K562 (cell line): Measurements from ENCODE around the gene LATS1. TPM values are rescaled to one million over a fixed set of nuclear protein-coding genes. Genes with fewer than 3 reads are reported as not detected.

ENCODE experiments used
- ATF7 ChIP-seq: fragments of 450-650 bp; IDR thresholded peaks from 2 replicates; pipeline ENCODE4 v1.7.1; 2014; ENCODE audit warnings: mild to moderate bottlenecking, moderate library complexity
- BCL6 ChIP-seq: fragments of 250-450 bp; sonication (Bioruptor Pico); IDR thresholded peaks from 2 replicates; pipeline ENCODE4 v1.4.0; 2020
- HNRNPLL ChIP-seq: fragments of 200-400 bp; formaldehyde crosslinking; IDR thresholded peaks from 2 replicates; pipeline ENCODE4 v1.6.1; 2017; ENCODE audit warnings: low read length, low read depth, mild to moderate bottlenecking; ENCODE audit not compliant: poor library complexity, severe bottlenecking
- MTA2 ChIP-seq: fragments of 450-650 bp; IDR thresholded peaks from 2 replicates; pipeline ENCODE4 v1.6.1; 2016; ENCODE audit warnings: low read depth
- OTX1 ChIP-seq: fragments of 450-650 bp; formaldehyde crosslinking; IDR thresholded peaks from 2 replicates; pipeline ENCODE4 v1.4.0; 2022; ENCODE audit warnings: mild to moderate bottlenecking
- ZBTB34 ChIP-seq: fragments of 250-450 bp; sonication (Bioruptor Pico); IDR thresholded peaks from 2 replicates; pipeline ENCODE4 v1.8.0; 2021; ENCODE audit warnings: mild to moderate bottlenecking, moderate library complexity
- ZFPM2 ChIP-seq: fragments of 250-450 bp; sonication (Bioruptor Pico); IDR thresholded peaks from 2 replicates; pipeline ENCODE4 v1.5.1; 2022; ENCODE audit warnings: mild to moderate bottlenecking
- ZNF212 ChIP-seq: fragments of 450-650 bp; formaldehyde crosslinking; IDR thresholded peaks from 2 replicates; pipeline ENCODE4 v1.4.0; 2020; ENCODE audit warnings: mild to moderate bottlenecking
- polyA plus RNA-seq, 8 experiments: library from polyadenylated mRNA; depleted of rRNA in 4 of 8; stranded (reverse) in 5 of 8; unstranded in 3 of 8; fragments of >200 nt; fragmentation: Nextera tagmentation in 2 of 8; fragmentation: Illumina TruSeq in 1 of 8; extraction: Ambion mirVana in 2 of 8; extraction: Trizol in 1 of 8; gene quantifications; 2 replicates each; pipeline versions ENCODE4 v1.2.1 to v1.2.3, GENCODE V29; 2011 to 2014; ENCODE audit warnings: inconsistent platforms in 1 of 8, missing spikeins in 1 of 8
- total RNA-seq, 7 experiments: library from RNA; depleted of rRNA in 6 of 7; stranded (reverse); fragments of >200 nt in 6 of 7; fragmentation: Illumina TruSeq in 2 of 7; extraction: Trizol in 2 of 7; gene quantifications; 2 replicates each; pipeline versions ENCODE4 v1.2.1 to v1.2.3, GENCODE V29; 2011 to 2021; ENCODE audit warnings: low replicate concordance in 1 of 7
- TF ChIP-seq, protein P1 (sequence below), 2 experiments: fragments of 450-650 bp; IDR thresholded peaks; 2 replicates each; pipeline ENCODE4 v1.6.1; 2018; ENCODE audit warnings: mild to moderate bottlenecking in 2 of 2, low read depth in 1 of 2; ENCODE audit not compliant: partially characterized antibody in 2 of 2
- TF ChIP-seq, protein P2 (sequence below): sonication (generic); formaldehyde crosslinking; IDR thresholded peaks from 2 replicates; pipeline ENCODE4 v1.8.0; 2023; ENCODE audit warnings: missing genetic modification reagents, mild to moderate bottlenecking, borderline replicate concordance
- TF ChIP-seq, protein P3 (sequence below): sonication (generic); formaldehyde crosslinking; IDR thresholded peaks from 2 replicates; pipeline ENCODE4 v1.8.1; 2023; ENCODE audit warnings: mild to moderate bottlenecking, missing genetic modification reagents

LATS1 gene
- total and polyA plus RNA-seq, 9 of the 15 experiments (the other 6 are each of a cell fraction or from before 2014, with no cell fraction given) = 5.0 to 36.3 (median 18.4) TPM

DNA sequence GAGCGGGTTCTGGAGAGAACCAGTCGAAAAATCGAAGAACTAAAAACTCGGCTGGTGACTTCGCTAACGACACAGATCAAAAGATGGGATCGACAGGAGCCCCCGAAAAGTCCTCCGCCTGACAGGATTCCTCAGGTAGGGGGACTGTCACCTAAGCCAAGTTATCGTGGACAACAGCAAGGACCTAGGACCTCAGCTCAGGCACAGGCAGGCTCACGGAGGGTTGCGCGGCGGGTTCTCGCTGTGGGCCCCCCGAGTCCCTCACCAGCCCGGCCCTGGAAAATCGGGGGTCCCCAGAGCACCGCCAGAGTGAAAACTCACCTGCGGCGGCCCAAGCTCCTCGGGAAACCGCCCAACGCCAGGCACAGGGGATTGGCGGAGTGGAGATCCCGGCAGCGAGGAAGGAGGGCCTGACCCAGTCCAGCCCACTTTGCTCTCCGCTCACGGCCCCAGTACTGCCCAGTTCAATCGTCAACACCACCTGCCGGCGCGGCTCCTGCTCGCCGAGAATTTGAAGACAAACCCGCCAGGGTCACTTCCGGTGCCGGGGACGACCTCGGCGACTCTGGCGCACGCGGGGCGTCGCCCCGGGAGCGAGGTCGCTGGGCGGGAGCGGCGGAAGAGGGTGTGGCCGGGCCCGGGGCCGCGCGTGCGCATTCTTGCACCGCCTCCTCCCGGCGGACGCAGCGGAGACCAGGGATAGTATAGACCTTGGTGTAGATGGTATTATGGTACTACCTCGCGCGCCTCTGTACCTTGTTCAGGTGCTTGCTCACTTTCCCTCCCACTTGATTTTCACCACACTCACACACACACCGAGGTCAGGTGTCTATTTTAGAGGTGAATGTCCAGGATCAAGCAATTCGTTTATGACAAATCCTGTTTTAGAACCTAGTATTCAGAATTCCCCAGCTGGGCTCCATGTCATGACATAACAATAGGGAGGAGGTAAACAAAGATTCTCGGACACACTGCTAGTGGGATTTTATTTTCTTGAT, 69.5 kb downstream of the LATS1 start, which contains the start of gene KATNA1 (continued):
- TF ChIP-seq, protein P1, sequence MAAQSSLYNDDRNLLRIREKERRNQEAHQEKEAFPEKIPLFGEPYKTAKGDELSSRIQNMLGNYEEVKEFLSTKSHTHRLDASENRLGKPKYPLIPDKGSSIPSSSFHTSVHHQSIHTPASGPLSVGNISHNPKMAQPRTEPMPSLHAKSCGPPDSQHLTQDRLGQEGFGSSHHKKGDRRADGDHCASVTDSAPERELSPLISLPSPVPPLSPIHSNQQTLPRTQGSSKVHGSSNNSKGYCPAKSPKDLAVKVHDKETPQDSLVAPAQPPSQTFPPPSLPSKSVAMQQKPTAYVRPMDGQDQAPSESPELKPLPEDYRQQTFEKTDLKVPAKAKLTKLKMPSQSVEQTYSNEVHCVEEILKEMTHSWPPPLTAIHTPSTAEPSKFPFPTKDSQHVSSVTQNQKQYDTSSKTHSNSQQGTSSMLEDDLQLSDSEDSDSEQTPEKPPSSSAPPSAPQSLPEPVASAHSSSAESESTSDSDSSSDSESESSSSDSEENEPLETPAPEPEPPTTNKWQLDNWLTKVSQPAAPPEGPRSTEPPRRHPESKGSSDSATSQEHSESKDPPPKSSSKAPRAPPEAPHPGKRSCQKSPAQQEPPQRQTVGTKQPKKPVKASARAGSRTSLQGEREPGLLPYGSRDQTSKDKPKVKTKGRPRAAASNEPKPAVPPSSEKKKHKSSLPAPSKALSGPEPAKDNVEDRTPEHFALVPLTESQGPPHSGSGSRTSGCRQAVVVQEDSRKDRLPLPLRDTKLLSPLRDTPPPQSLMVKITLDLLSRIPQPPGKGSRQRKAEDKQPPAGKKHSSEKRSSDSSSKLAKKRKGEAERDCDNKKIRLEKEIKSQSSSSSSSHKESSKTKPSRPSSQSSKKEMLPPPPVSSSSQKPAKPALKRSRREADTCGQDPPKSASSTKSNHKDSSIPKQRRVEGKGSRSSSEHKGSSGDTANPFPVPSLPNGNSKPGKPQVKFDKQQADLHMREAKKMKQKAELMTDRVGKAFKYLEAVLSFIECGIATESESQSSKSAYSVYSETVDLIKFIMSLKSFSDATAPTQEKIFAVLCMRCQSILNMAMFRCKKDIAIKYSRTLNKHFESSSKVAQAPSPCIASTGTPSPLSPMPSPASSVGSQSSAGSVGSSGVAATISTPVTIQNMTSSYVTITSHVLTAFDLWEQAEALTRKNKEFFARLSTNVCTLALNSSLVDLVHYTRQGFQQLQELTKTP (IDR thresholded peaks at IDR 0.05; ENCODE audit: low read depth in 1 of 2, partially characterized antibody in 2 of 2) = peak in 1 of 2 experiments; percentile 58
- TF ChIP-seq, protein P2, sequence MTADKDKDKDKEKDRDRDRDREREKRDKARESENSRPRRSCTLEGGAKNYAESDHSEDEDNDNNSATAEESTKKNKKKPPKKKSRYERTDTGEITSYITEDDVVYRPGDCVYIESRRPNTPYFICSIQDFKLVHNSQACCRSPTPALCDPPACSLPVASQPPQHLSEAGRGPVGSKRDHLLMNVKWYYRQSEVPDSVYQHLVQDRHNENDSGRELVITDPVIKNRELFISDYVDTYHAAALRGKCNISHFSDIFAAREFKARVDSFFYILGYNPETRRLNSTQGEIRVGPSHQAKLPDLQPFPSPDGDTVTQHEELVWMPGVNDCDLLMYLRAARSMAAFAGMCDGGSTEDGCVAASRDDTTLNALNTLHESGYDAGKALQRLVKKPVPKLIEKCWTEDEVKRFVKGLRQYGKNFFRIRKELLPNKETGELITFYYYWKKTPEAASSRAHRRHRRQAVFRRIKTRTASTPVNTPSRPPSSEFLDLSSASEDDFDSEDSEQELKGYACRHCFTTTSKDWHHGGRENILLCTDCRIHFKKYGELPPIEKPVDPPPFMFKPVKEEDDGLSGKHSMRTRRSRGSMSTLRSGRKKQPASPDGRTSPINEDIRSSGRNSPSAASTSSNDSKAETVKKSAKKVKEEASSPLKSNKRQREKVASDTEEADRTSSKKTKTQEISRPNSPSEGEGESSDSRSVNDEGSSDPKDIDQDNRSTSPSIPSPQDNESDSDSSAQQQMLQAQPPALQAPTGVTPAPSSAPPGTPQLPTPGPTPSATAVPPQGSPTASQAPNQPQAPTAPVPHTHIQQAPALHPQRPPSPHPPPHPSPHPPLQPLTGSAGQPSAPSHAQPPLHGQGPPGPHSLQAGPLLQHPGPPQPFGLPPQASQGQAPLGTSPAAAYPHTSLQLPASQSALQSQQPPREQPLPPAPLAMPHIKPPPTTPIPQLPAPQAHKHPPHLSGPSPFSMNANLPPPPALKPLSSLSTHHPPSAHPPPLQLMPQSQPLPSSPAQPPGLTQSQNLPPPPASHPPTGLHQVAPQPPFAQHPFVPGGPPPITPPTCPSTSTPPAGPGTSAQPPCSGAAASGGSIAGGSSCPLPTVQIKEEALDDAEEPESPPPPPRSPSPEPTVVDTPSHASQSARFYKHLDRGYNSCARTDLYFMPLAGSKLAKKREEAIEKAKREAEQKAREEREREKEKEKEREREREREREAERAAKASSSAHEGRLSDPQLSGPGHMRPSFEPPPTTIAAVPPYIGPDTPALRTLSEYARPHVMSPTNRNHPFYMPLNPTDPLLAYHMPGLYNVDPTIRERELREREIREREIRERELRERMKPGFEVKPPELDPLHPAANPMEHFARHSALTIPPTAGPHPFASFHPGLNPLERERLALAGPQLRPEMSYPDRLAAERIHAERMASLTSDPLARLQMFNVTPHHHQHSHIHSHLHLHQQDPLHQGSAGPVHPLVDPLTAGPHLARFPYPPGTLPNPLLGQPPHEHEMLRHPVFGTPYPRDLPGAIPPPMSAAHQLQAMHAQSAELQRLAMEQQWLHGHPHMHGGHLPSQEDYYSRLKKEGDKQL = no peak
- no peak; the same call in 1 of the 2 replicates for TF ChIP-seq MTA2
- TF ChIP-seq, protein P3, sequence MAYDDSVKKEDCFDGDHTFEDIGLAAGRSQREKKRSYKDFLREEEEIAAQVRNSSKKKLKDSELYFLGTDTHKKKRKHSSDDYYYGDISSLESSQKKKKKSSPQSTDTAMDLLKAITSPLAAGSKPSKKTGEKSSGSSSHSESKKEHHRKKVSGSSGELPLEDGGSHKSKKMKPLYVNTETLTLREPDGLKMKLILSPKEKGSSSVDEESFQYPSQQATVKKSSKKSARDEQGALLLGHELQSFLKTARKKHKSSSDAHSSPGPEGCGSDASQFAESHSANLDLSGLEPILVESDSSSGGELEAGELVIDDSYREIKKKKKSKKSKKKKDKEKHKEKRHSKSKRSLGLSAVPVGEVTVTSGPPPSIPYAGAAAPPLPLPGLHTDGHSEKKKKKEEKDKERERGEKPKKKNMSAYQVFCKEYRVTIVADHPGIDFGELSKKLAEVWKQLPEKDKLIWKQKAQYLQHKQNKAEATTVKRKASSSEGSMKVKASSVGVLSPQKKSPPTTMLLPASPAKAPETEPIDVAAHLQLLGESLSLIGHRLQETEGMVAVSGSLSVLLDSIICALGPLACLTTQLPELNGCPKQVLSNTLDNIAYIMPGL (CRISPR knock-in tag) = no peak
- peak; percentile 39; the same call in 1 of the 2 replicates for TF ChIP-seq ZNF212 (CRISPR knock-in tag)
- no peak for TF ChIP-seq ZBTB34
- 0 out of 2 replicates have a peak, but pooled peaks have one; percentile 41 for TF ChIP-seq OTX1 (CRISPR knock-in tag)
- TF ChIP-seq ZFPM2 (CRISPR knock-in tag) = no peak
- TF ChIP-seq ATF7 = peak; percentile 84; the same call in 1 of the 2 replicates
- no peak for TF ChIP-seq BCL6 (CRISPR knock-in tag)
- peak; percentile 56 for TF ChIP-seq HNRNPLL
